SK-N-SH (cell line): ENCODE data around the gene KLHL13.

Source experiments
- CTCF ChIP-seq: fragments of 200-600 bp; sonication (generic); IDR thresholded peaks from 2 replicates; pipeline ENCODE4 v1.6.1; 2017; ENCODE audit warnings: antibody characterized with exemption, mild to moderate bottlenecking, moderate library complexity
- EP300 ChIP-seq, 2 experiments: IDR thresholded peaks; 2 replicates each; pipeline versions ENCODE4 v1.4.0 to v1.6.1; 2012; ENCODE audit warnings: borderline replicate concordance in 1 of 2, low read depth in 1 of 2, low read length in 1 of 2
- FOXJ3 ChIP-seq: sonication (generic); formaldehyde crosslinking; IDR thresholded peaks from 2 replicates; pipeline ENCODE4 v1.5.1; 2020; ENCODE audit warnings: mild to moderate bottlenecking, missing genetic modification reagents
- MAX ChIP-seq: IDR thresholded peaks from 2 replicates; pipeline ENCODE4 v1.4.0; 2012; ENCODE audit warnings: low read depth
- MXI1 ChIP-seq: IDR thresholded peaks from 2 replicates; pipeline ENCODE4 v1.6.1; 2012; ENCODE audit warnings: mild to moderate bottlenecking, low read depth, low read length, improper control_type of control experiment
- POLR2AphosphoS5 ChIP-seq: IDR thresholded peaks from 2 replicates; pipeline ENCODE4 v1.6.1; 2012; ENCODE audit warnings: low read depth, low read length
- RAD21 ChIP-seq: IDR thresholded peaks from 2 replicates; pipeline ENCODE4 v1.6.1; 2012; ENCODE audit warnings: mild to moderate bottlenecking, low read length
- RCOR1 ChIP-seq: fragments of 150-350 bp; IDR thresholded peaks from 2 replicates; pipeline ENCODE4 v1.6.1; 2017; ENCODE audit warnings: antibody characterized with exemption, low read length
- REST ChIP-seq: IDR thresholded peaks from 2 replicates; pipeline ENCODE4 v1.6.1; 2012; ENCODE audit warnings: mild to moderate bottlenecking, low read depth, low read length, moderate library complexity
- TCF12 ChIP-seq: IDR thresholded peaks from 2 replicates; pipeline ENCODE4 v1.4.0; 2012
- YY1 ChIP-seq: IDR thresholded peaks from 2 replicates; pipeline ENCODE4 v1.4.0; 2012; ENCODE audit warnings: low read depth, mild to moderate bottlenecking
- ZBTB33 ChIP-seq: IDR thresholded peaks from 2 replicates; pipeline ENCODE4 v1.4.0; 2012; ENCODE audit warnings: low read depth, borderline replicate concordance

- no peak for TF ChIP-seq CTCF
- TF ChIP-seq POLR2AphosphoS5 = no peak
- TF ChIP-seq YY1 = no peak
- TF ChIP-seq ZBTB33 = no peak
- TF ChIP-seq RAD21 = no peak
- TF ChIP-seq RCOR1 = no peak
- no peak for TF ChIP-seq REST
- TF ChIP-seq EP300 (IDR thresholded peaks at IDR 0.05; ENCODE audit: borderline replicate concordance in 1 of 2, low read depth in 1 of 2, low read length in 1 of 2) = no peak
- TF ChIP-seq TCF12 = no peak
- TF ChIP-seq FOXJ3 (CRISPR knock-in tag) = no peak
- TF ChIP-seq MXI1 = no peak
- TF ChIP-seq MAX = no peak
These were observed 90.0 kb downstream of the KLHL13 start for GRCh38 chrX:118026631-118027030.
